ENCODE measurements around the gene UBXN10.

GRCh38 chr1:20142001-20142710 is 43.7 kb upstream of the UBXN10 start:
- TF ChIP-seq POLR2AphosphoS5 (IDR thresholded peaks at IDR 0.05; ENCODE audit: low read depth, low read length) (no peak), POLR2A (IDR thresholded peaks at IDR 0.05; ENCODE audit: low read depth, low read length) (no peak), TAF1 (IDR thresholded peaks at IDR 0.05; ENCODE audit: low read depth, low read length) (no peak), SPI1 (IDR thresholded peaks at IDR 0.05; ENCODE audit: low read depth, low read length) (no peak)

All from GM12891 (cell line).